A549 treated with DMSO at 1 μM for 4 hours (cell line): ENCODE data around the gene PHF5A. TPM values are rescaled to one million over a fixed set of nuclear protein-coding genes. Genes with fewer than 3 reads are reported as not detected.

Experiments
- total RNA-seq: library from RNA; stranded (reverse); fragments of 200-300 nt; extraction: Qiagen RNA extraction; gene quantifications from 5 replicates; pipeline ENCODE4 v1.2.3, GENCODE V29; 2022; ENCODE audit warnings: low read depth

Gene PHF5A, protein sequence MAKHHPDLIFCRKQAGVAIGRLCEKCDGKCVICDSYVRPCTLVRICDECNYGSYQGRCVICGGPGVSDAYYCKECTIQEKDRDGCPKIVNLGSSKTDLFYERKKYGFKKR
- total RNA-seq = 62.3 to 74.5 TPM (median 68.5 TPM) in 5 replicates

DNA sequence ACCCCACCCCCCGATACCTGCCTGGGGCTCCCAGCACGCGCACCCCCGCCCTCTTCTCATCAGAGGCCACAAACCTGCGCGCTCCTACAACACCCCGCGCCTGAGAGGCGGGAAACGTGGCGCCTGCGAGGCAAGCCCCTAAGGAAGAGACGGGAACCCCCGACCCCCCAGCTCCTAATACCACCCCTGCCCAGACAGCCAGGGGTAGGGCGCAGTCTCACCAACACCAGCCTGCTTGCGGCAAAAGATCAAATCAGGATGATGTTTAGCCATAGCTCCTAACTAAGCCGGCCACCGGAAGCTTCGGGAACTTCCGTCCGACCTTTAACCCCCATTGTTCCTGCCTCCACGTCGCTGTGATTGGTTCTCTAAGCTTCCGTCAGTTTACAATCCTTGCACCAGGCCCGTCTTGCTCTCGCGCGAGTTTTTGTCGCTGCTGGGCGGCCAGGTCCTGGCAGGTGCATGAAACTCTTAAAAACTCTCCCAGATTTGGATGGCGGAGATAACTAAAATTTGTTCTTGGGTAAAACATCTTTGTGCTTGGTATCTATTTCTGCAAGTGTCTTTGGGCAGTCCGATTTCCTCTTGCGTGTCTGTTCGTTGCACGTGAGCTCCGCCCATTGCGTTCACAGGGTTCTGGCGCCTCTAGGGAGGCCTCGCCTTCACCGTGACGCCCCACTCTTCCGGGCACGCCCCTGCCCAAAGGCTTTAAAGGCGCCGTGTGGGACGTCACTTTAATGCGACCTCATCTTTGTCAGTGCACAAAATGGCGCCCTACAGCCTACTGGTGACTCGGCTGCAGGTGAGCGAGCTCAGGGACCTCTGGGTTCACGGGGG lies at the start of gene PHF5A, which contains the start of gene ACO2:
PHF5A (minus strand) TSS at position 312 of the 837 bp plus-strand sequence; CDS start at position 273, 39 bp downstream.
ACO2 (plus strand) TSS at position 737 of the 837 bp plus-strand sequence; CDS start at position 767, 30 bp downstream.

DNA sequence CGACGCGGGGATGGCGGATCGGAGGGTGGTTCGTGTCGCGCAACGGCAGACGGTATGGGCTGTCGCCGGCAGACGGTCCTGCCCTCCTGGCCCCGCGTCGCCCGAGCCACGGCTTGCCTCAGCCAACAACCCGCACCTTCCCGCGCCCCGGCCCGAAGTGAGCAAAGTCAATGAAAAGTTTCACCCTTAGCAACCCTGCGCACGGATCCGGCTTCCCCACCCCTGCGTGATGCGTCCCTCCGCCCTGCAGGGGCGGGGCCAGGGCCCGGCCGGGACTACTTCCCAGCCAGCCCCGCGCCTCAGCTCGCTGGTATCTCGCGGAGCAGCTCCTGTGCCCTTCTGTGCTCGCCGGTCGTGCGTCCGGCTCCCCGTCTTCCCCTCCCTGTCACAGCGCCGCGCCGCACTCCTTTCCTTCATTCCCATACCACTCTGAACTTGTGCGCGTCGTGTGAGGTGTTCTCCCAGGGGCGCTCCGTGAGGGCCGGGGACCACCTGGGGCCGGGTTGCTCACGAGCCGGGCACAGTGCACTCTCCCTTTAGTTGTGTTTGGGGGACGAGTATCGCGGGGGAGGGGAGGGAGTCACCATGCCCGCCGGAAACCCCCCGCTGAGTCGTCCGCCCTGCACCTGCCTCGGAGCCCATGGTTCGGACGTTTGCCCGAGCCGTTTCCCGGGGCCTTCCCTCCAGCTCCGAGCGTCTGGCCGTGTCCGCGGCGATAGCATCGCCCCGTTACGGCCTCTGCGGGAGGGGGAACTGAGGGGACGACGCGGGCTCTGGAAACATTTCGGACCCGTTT lies 21.7 kb downstream of the PHF5A start, which contains the start of gene TOB2:
TOB2 (minus strand) TSS at position 163 of the 796 bp plus-strand sequence. CDS start 9,456 bp downstream, outside the sequence.

Other genes starting within 250 kb of the PHF5A start
- gene CHADL, start 227.8 kb downstream of the PHF5A start, total RNA-seq = 0.05 TPM in 1 of 5 replicates, not detected in the others
- gene RANGAP1, start 182.5 kb downstream of the PHF5A start, total RNA-seq = 84.6 to 113 TPM (median 98.1 TPM) in 5 replicates
- 22.2 to 28.5 TPM (median 26.2 TPM) in 5 replicates for gene ZC3H7B, start 167.2 kb downstream of the PHF5A start, total RNA-seq
- 0.78 to 1.6 TPM (median 1.0 TPM) in 5 replicates for gene TEF, start 86.8 kb downstream of the PHF5A start, total RNA-seq
- 21.0 to 25.7 TPM (median 23.5 TPM) in 5 replicates for gene TOB2, start 21.9 kb downstream of the PHF5A start, total RNA-seq
- gene ACO2, start 425 bp upstream of the PHF5A start, total RNA-seq = 45.5 to 49.6 TPM (median 48.2 TPM) in 5 replicates
- 27.1 to 51.3 TPM (median 47.0 TPM) in 5 replicates for gene POLR3H, start 75.8 kb upstream of the PHF5A start, total RNA-seq
- gene CSDC2, start 92.3 kb upstream of the PHF5A start, total RNA-seq = 2.1 to 2.9 TPM (median 2.5 TPM) in 5 replicates
- 27.5 to 29.3 TPM (median 28.1 TPM) in 5 replicates for gene PMM1, start 121.1 kb upstream of the PHF5A start, total RNA-seq
- 15.6 to 18.0 TPM (median 17.7 TPM) in 5 replicates for gene DESI1, start 152.4 kb upstream of the PHF5A start, total RNA-seq
- gene XRCC6, start 152.6 kb upstream of the PHF5A start, total RNA-seq = 308 to 337 TPM (median 313 TPM) in 5 replicates
- 101 to 197 TPM (median 186 TPM) in 5 replicates for gene SNU13, start 220.2 kb upstream of the PHF5A start, total RNA-seq
- gene MEI1, start 230.8 kb upstream of the PHF5A start, total RNA-seq = not detected in 5 replicates